IPS-NIHi7 (cell line): ENCODE data around the gene GOLM1.

ENCODE experiments used
- DNase-seq: peaks from one replicate; pipeline ENCODE4 v3.0.0; 2012; ENCODE audit warnings: mixed read lengths; ENCODE audit errors: extremely low spot score

GOLM1 gene

DNA sequence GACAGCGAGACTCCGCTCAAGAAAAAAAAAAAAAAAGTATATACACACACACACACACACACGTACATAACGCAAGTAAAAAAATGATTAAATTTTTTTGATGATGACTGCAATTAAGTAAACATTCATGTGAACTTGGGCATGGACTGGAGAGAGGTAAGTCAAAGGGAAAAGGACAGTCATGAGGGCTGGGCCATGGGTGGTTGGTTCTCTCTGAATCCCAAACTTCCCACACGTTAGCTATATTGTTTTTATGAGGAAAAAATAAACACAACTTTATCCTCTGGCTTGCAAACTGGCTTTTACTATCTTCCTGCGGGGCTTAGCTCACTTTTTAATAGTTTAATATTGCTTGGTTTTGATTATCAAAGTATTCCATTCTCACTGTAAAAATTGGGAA lies 53.7 kb downstream of the GOLM1 start:
- no peak for DNase-seq

DNA sequence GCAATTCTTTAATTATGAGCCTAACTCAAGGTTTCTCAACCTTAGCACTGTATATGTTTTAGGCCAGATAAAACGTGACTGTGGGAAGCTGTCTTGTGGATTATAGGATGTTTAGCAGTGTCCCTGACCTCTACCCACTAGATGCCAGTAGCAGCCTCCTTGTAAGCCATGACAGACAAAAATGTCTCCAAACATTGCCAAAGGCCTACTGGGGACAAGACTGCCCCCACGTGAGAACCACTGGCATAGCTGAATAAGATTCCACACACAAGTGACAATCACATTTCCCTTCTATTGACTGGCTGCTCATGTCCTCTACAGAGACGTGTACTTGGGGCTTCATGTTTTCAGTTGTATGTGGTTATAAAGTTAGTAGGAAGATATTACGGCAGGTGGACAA lies 55.4 kb downstream of the GOLM1 start:
- DNase-seq = no peak

DNA sequence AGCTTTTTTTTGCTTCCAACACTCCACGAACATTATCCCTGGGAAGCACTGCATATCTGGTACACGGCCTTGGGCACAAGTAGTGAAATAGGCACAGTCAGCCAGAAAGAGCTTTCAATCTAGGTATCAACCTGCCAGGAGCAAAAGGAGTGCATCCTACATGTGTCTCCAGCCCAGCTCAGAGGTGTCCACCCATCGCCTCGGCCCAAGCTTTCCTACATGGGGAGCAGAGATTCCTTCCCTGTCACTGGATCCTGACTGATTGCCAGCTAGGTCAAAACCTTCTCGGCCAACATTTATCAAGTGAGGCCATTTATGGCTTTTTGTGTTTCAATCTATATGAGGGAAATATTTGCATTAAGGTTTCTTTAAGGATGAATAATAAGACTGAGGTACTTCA lies 55.8 kb downstream of the GOLM1 start:
- DNase-seq = no peak

DNA sequence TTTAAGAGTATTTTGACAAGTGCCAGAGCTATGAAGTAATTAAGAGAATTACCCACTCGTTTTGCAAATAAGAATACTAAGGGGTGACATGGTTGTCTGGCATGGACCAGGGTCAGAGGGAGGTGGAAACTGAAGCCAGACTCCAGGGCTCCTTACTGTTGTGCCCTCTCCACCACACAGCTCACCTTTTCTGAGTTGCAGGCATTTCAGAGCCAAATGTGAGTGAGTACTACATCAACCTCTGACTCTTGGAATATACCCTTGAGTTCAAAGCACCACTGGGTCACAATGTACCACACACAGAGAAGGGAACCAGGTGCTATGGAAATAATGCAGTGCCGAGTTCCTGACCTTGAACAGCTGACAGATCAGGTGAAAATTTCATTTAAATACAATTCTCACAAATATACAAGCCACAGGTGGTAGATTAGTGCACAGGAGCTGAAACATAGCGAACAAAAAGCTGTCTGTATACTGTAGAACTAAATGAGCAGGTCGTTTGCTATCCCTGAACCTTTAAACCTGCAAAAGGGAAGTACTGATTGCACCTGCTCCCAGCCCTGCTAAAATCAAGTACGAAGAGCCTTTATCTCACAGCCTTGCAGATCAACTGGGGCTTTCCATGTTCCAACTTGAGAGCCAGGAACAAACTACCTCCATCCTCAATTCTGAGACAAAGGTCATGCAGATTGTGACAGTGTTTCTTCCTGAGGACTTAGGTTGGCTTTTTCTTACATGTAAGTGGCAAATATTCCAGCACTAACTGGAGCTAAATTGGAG lies 57.0 kb downstream of the GOLM1 start:
- DNase-seq = no peak

DNA sequence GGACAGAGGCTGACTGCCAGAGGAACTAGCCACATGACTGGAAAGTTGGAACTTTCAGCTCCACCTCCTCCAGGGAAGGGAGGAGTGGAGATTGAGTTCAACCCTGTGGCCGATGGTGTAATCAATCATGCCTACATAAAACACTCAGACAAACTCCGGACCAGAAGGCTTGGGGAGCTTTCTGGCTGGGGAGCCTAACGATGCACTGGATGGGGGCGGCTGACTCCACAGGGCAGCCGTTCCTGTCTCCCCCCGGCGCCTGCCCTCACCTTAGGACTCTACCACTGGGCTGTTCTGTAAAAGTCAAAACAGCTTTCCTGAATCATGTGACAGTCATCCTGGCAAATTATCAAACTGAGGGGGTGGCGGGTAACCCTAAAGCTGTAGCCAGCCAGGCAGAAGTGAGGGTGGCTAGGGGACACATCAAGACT lies 58.0 kb downstream of the GOLM1 start:
- no peak for DNase-seq

DNA sequence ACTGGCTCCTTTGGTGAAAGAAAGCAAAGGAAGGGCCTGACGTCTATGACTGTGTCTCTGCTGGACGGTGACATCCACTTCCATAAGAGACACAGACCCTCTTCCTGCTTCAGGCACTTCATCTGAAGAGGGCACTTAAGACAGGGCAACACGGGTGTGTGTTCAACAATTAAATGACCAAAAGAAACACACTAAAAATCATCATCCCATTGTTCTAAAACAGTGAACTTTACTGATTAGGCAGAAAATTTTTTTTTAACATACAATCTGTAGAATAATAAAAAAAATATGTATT lies 58.5 kb downstream of the GOLM1 start:
- DNase-seq = no peak

DNA sequence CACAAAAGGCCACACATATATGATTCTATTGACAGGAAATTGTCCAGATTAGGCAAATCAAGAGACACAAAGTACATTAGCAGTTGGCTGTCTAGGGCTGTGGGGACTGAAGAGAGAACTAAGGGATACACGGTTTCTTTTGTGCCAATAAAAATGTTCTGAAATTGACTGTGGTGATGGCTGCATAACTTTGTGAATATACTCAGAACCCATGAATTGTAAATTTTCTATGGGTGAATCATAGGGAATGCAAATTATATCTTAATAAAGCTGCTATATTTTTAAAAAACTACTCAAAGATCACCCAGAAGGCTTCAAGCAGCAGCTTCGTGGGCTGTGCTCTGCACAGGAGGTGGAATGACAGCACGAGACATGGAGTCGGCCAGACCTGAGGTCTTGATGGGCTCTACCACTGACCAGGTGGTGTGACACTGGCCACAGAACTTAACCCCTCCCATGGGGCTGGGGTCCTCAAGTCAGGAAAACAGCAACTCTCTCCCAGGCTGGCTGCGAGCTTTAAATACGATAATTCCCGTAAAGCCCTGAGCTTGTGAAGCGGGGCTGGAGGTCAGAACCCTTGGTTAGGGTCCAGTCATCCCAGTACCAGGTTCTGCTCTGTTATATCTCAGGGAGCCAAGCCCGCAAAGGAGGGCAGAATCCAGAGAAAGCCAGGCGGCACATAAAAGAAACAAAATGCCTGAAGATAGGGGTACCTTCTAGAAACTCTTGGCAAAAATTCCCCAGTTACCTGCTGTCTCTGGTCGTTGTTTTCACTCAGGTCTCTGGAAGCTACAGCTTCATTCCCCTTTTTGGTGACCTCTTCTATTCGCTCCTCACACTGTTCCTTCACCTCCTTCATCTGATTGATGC lies 59.1 kb downstream of the GOLM1 start:
- no peak for DNase-seq

DNA sequence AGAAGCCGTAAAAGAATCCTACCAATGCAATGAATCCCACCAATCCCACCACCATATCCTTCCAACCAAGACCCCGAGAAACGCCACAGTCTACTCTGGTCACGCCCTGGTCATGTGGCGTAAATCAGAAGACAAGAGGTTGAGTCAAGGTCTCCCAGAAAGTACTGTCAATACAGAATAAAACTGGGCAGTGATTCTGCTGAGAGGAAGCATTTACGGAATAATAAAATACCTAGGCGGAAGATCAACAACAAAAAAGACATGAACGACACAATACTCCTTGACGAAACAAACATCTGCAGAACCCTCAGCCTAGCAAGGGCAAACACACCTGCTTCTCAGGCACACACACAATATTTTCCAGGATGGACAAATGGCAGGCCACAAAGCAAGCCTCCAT lies 62.8 kb downstream of the GOLM1 start:
- no peak for DNase-seq

DNA sequence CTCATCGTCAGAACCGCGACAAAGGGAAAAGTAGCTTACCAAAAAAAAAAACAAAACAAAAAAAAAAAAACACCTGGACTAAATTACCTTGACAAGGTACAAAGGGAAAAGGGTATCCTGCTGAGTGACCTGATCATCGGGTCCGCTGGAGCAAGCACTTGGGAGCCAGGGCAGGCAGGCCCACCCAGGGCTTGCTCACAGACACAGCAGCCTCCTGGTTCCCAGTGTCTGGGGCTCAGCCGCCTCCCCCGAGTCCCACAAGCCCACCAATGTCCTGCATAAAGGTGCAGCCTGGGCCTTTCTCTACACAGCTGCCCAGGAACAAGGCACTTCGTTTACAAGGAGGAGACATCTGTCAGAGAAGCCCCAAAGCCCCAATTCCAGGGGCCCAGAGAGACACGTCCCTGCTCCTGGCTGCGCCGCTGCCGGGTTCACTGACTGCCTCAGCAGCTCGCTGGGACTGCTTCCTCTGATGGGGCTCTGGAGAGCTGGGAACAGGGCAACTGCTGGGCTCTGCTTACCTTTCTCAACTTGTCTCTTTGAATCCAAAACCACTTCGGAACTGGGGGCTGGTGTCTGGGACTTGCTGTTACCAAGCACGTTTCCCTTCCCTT lies 63.4 kb downstream of the GOLM1 start:
- no peak for DNase-seq

DNA sequence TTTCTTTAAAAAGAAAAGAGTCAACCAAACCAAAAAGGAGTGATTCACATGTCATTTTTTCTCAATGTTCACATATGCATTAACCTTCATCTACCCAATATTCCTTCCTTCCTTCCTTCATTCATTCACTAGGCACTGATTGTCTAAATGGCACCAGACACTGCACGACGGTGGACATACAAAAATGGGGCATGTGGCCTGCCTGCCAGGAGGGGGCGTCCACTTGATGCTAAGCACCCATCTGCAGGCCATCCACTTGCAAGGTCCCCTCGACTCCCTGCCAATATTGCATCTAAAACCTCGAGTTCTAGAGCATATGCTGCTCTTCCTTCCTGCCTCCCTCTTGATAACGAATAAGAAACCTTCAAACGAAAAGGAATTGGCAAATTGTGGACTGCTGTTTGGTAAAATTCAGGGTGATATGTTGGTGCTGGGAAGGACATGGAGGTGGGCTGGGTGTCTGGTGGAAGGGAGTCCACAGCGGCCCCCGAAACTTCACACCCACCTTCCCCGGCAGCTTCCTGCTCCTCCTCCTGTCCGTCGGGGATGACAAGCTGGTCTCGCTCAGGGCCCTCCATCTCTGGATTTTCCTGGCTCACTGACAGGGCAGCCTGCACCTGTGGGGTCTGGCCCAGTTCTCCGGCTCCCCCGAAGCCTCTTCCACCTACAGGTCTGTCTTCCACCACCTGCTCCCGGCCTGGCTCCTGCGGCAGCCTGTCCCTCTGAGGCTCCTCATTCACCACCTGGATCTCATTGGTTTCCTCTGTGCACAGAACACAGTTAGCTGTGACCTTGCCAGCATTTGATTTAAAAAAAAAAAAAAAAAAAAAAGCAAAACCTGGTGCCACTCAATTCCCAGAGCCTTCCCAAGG lies 64.3 kb downstream of the GOLM1 start:
- DNase-seq = peak; percentile 85

DNA sequence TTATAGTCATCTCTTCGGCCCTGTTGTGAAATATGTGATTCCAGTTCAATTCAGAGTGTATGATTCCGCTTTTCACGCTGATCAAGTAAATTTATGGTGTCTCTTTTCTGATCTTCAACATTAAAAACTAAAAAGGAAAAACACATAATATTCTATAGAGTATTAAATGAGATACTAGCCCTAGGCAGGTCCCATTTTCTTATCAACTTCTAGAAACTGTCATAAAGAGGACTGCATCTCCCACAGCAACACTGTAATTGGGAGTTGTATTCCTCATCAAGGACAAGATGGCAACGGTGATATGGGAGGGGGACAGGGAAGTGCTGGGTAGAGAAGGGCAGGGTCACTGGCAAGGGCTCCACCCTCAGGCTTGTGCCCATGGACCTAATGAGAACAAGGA lies 71.6 kb downstream of the GOLM1 start:
- DNase-seq = no peak

DNA sequence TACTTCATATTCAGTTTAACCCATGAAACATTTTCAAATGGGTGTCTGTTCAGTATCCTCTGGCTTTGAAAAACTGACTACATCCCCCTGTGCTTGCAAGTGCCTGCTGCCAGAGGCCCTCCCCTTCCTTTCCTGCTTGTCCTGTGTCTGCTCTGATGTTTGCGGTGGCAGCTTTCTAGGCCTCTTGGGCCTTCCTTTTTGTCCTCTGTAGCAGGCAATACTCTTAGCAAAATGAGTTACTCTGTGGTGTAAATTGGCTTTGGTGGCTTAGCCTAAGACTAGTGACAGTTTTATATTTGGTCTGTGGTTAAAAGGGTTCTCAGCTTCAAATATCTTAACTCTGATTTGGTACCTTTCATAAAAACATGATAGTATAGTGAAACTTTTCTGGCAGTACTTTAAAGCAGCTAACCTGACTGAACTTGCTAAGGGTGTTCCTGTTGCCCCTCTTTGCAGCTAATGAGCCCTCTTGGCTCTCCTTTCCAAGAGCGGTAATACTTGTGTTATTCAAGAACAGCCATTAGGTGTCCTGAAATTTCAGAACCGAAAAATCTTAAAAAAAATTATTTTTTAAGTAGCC lies 76.6 kb downstream of the GOLM1 start:
- no peak for DNase-seq

DNA sequence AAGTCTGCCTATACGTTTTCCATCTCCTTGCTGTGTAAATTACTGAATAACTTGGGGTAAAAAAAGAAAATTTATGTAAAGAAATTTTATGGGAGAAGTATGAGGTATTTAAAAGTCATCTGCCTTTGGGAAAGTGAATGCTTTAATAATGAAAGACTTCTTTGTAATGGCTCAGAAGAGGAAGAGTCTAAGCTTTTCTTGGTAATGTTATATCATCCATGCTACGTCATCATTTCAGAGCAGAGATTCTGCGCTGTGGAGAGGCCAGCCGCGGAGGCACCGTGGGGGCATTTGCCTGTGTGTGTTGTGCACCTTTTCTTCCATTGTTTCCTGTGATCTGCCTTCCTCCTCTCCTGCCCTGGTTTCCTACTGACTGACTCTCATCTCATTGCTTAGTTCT lies 78.2 kb downstream of the GOLM1 start:
- DNase-seq = no peak

DNA sequence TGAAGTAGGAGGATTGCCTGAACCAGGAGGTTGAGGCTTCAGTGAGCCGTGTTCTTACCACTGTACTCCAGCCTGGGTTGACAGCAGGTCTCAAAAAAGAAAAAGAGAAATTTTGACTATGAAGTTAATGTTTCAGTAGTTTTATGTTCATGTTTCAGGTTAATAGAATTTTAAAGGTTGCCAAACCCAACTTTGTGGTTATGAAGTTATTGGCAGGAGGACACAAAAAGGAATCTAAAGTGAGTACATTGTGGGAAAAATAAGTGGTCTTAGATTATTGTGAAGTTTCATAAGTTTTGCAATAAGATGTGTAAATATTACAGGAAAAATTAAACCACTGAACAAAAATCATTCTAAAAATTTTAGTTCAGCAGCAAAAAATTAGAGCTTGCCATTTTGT lies 78.6 kb downstream of the GOLM1 start:
- no peak for DNase-seq

DNA sequence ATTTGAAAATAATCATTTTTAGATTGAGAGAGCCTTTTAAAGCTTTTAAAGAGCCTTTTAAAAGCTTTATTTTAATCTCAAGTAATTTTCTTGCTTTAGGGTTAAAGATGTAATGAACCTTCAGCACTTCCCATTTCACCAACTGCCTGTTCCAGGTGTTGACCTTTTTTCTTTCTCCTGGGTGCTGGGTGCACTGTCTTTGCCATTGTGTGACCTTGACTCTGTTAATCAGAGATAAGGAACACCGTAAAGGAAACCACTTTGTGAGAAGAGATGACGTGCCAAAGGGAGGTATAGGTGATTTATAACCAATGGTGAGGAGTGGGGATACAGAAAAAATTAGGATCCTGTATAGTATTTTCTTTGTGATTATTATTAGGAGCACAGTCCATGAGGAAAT lies 90.2 kb downstream of the GOLM1 start:
- DNase-seq = no peak

DNA sequence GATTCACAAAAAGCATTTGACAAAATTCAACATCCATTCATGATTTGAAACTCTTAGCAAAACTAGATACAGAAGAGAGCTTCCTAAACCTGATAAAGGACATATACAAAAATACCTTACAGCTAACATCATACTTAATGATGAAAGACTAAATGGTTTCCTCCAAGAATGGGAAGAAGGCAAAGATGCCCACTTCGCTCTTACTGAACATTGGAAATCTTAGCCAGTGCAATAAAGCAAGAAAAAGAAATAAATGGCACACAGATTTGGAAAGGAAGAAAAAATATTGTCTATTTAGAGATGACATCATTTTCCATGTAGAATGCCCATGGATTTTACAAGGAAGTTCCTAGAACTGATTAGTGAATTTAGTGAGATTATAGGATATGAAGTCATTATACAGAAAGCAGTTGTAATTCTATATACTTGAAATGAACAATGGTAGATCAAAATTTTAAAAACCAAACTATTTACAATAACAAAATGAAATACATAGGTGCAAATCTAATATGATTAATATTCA lies 94.0 kb downstream of the GOLM1 start:
- no peak for DNase-seq

DNA sequence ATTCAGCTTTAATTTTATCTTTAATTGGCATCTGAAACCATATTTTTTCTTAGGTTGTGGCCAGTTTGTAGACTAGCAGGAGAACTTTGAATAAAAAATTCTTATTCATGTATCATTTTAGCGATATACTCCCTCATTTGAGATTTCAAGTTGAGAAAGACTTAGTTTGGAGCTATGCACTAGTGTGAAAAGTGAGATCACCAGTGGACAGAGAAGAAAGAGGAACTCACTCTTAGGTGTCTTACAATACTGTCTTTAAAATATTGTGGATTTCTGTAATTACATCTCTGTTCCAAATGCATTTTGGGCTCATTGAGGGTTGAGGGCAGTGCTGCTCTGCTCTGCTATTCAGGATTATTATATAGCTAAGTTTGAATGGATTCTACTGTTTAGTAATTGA lies 103.8 kb downstream of the GOLM1 start:
- DNase-seq = no peak

DNA sequence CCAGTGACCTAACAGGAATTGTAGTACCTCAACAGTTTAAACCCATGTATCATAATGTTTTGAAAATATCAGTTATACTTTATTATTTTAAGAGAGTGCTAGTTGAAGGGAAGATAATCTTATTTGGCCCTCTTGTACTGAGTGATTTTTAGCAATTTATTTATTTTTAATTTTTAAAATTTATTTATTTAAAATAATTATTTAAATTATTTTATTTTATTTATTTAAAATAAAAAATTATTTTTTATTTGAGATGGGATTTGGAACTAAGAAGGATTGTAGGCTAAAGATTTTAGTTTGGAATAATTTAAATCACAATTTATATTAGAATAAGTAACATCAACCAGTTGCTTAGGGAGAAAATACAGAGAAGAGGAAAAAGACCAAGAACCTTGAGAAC lies 104.3 kb downstream of the GOLM1 start:
- no peak for DNase-seq

DNA sequence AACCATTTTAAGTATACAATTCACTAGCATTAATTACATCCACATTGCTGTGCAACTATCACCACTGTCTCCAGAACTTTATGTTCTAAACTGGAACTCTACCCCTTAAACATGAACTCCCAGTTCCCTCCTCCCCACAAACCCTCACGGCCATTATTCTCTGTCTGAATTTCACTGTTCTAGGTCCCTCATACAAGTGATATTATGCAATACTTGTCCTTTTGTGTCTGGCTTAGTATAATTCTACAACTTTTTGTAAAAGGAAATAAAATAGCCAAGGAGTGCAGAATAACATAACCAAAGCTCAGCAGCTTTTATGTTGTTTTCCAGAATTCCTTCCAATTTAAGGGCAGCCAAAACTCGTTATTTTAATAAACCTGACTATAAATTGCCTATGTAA lies 105.2 kb downstream of the GOLM1 start:
- DNase-seq = no peak

DNA sequence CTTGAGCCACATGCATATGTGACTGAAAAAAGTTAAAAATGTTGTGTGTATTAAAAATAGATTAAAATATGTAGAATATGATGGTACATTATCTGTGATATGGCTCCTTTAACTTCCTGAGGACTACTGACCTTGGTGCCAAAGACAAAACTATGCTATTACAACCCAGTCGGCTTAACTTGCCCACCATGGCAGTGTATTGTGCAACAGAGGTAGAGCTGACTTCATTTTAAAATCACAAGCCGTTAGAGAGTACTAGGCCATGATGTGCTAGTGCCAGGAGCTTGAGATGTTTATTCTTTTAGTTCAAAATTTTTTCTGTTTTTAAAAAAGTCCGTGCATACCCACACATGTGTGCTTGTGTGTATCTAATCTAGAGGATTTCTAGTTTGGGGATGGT lies 112.1 kb downstream of the GOLM1 start:
- DNase-seq = no peak

DNA sequence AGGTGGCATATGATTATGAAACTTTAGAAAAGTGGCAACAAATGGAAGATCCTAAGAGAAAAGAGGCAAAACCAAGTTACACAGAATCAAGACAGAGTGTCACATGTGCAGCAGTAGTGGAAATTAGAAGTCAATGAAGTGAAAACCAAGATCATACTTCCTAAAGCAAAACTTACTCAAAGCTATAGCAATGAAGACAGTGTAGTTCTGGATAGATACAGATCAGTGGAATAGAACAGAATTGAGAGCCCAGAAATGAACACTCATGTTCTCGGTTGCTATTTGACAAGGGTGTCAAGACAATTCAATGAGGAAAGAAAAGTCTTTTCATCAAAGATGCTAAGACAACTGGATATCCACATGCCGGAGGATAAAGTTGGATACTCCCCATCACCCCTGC lies 114.9 kb downstream of the GOLM1 start:
- no peak for DNase-seq
